GM10266 (cell line): ENCODE measurements around the gene HACE1.

ENCODE experiments used
- DNase-seq: peaks from one replicate; pipeline ENCODE4 v3.0.0; 2012; ENCODE audit errors: extremely low spot score
- CTCF ChIP-seq: IDR thresholded peaks from 2 replicates; pipeline ENCODE4 v1.5.1; 2012; ENCODE audit warnings: mild to moderate bottlenecking, low read depth; ENCODE audit not compliant: control insufficient read depth, insufficient read depth; ENCODE audit errors: missing control alignments

The HACE1 gene

GRCh38 chr6:104705916-104706442, 153.7 kb downstream of the HACE1 start:
- no peak for TF ChIP-seq CTCF
- no peak for DNase-seq

- no peak for TF ChIP-seq CTCF
- no peak for DNase-seq
Measured at GRCh38 chr6:104705095-104705707, 154.5 kb downstream of the HACE1 start.

- no peak for TF ChIP-seq CTCF
Measured at GRCh38 chr6:104704191-104704590, 155.5 kb downstream of the HACE1 start.

GRCh38 chr6:104702126-104702841, 157.4 kb downstream of the HACE1 start:
- no peak for DNase-seq
- TF ChIP-seq CTCF: no peak

More at GRCh38 chr6:104704191-104704590, 155.5 kb downstream of the HACE1 start:
- no peak for DNase-seq

GRCh38 chr6:104700371-104701185, 159.1 kb downstream of the HACE1 start:
- no peak for DNase-seq
- TF ChIP-seq CTCF: no peak

GRCh38 chr6:104699593-104700329, 160.0 kb downstream of the HACE1 start:
- no peak for TF ChIP-seq CTCF
- DNase-seq: no peak
